NB4 (cell line): ENCODE results near the gene UGGT2.

ENCODE experiments used
- CTCF ChIP-seq: IDR thresholded peaks from one replicate; pipeline ENCODE4 v1.5.1; 2012; ENCODE audit warnings: low read depth, low read length
- POLR2A ChIP-seq: IDR thresholded peaks from 2 replicates; pipeline ENCODE4 v1.6.1; 2011; ENCODE audit warnings: mild to moderate bottlenecking; ENCODE audit not compliant: insufficient read length; ENCODE audit errors: extremely low read depth

- TF ChIP-seq CTCF (no peak), POLR2A (no peak)
Measured at GRCh38 chr13:95902741-95903140, 150.5 kb downstream of the UGGT2 start.
